ENCODE data around the gene NECTIN2.

DNA sequence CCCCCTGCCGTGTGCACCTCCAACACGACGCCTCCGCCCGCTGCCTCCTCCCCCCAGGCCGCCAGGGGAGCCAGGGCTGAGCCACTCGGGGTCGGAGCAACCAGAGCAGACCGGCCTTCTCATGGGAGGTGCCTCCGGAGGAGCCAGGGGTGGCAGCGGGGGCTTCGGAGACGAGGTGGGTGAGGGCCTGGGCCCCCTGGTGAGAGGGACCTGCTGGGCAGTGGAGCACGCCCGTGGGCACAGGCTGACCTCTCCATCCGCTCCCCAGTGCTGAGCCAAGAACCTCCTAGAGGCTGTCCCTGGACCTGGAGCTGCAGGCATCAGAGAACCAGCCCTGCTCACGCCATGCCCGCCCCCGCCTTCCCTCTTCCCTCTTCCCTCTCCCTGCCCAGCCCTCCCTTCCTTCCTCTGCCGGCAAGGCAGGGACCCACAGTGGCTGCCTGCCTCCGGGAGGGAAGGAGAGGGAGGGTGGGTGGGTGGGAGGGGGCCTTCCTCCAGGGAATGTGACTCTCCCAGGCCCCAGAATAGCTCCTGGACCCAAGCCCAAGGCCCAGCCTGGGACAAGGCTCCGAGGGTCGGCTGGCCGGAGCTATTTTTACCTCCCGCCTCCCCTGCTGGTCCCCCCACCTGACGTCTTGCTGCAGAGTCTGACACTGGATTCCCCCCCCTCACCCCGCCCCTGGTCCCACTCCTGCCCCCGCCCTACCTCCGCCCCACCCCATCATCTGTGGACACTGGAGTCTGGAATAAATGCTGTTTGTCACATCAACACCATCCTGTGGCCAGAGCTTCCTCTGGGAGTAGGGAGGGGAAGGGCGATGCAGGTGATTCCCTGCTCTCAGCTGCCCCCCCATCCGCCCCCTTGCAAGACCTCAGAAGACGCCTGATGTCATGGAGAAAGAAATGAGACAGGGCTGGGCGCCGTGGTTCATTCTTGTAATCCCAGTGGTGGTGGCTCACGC lies 25.2 kb upstream of the NECTIN2 start:
- no peak for TF ChIP-seq CTCF (IDR thresholded peaks at IDR 0.05)
- no peak for TF ChIP-seq POLR2A (IDR thresholded peaks at IDR 0.05)

All from Peyer's patch (tissue), 4 donors.